Cerebellar nuclear complex (tissue), 1 donor: ENCODE measurements around the gene CDH15.
"Not testable (repeated sequence)": the region's sequence is repeated elsewhere in the genome, so short reads cannot be mapped to it uniquely, and the experiment has no call there.

Experiments
- DNase-seq, 2 experiments: peaks; one replicate each; lab custom pipeline; 2025; lab: John Stamatoyannopoulos, UW

The CDH15 gene

GRCh38 chr16:89155851-89156739, 15.5 kb upstream of the CDH15 start:
- DNase-seq, result no peak

- DNase-seq, result no peak
These were observed 14.6 kb upstream of the CDH15 start for GRCh38 chr16:89156740-89157645.

- DNase-seq, result no peak
These were observed 13.8 kb upstream of the CDH15 start for GRCh38 chr16:89157778-89158177.

- DNase-seq, result no peak
These were observed 12.3 kb upstream of the CDH15 start for GRCh38 chr16:89159066-89159849.

GRCh38 chr16:89159850-89160354, 11.6 kb upstream of the CDH15 start:
- no peak for DNase-seq

GRCh38 chr16:89160977-89161701, 10.4 kb upstream of the CDH15 start:
- DNase-seq, result no peak

GRCh38 chr16:89161763-89162713, 9.5 kb upstream of the CDH15 start:
- no peak for DNase-seq

- DNase-seq, result no peak
These were observed 8.3 kb upstream of the CDH15 start for GRCh38 chr16:89163297-89163696.

- no peak for DNase-seq
These were observed 7.1 kb upstream of the CDH15 start for GRCh38 chr16:89164436-89164835.

GRCh38 chr16:89164847-89165680, 6.5 kb upstream of the CDH15 start:
- no peak for DNase-seq

- not testable (repeated sequence) for DNase-seq
These were observed 5.9 kb upstream of the CDH15 start for GRCh38 chr16:89165681-89165979.

GRCh38 chr16:89166696-89167424, 4.7 kb upstream of the CDH15 start:
- no peak for DNase-seq

GRCh38 chr16:89167425-89167941, 4.1 kb upstream of the CDH15 start:
- no peak for DNase-seq

GRCh38 chr16:89168381-89169189, 3.0 kb upstream of the CDH15 start:
- DNase-seq, result no peak

- no peak for DNase-seq
These were observed 1.8 kb upstream of the CDH15 start for GRCh38 chr16:89169778-89170177.

- DNase-seq, result no peak
These were observed 967 bp upstream of the CDH15 start for GRCh38 chr16:89170346-89171215.

- DNase-seq, result no peak
These were observed 601 bp downstream of the CDH15 start for GRCh38 chr16:89172171-89172527.
